Adipocyte (in vitro differentiated cells): ENCODE measurements around the gene FAR2.
"Not testable (repeated sequence)": the region's sequence is repeated elsewhere in the genome, so short reads cannot be mapped to it uniquely, and the experiment has no call there.

Experiments
- DNase-seq: peaks from one replicate; pipeline ENCODE4 v3.0.0-alpha.2; 2015; ENCODE audit warnings: low read depth
- H3K27me3 ChIP-seq: replicated peaks from 2 replicates; pipeline ENCODE4 v1.7.0; 2013; ENCODE audit warnings: mild to moderate bottlenecking, low read length, moderate library complexity; ENCODE audit not compliant: control insufficient read depth, insufficient read depth
- H3K36me3 ChIP-seq: 2 replicates; pipeline ENCODE4 v1.7.0; 2013; ENCODE audit warnings: low read length, mild to moderate bottlenecking, moderate library complexity; ENCODE audit not compliant: control insufficient read depth, insufficient read depth, severe bottlenecking
- H3K4me1 ChIP-seq: 2 replicates; pipeline ENCODE4 v1.7.0; 2013; ENCODE audit warnings: mild to moderate bottlenecking, low read length, moderate library complexity; ENCODE audit not compliant: control insufficient read depth, insufficient read depth
- H3K4me3 ChIP-seq: 2 replicates; pipeline ENCODE4 v1.7.0; 2013; ENCODE audit warnings: mild to moderate bottlenecking, low read length, moderate library complexity
- H3K9ac ChIP-seq: 2 replicates; pipeline ENCODE4 v1.7.0; 2013; ENCODE audit warnings: mild to moderate bottlenecking, low read length, moderate library complexity
- H3K9me3 ChIP-seq: 2 replicates; pipeline ENCODE4 v1.7.0; 2013; ENCODE audit warnings: mild to moderate bottlenecking, low read length, moderate library complexity; ENCODE audit not compliant: control insufficient read depth

FAR2 gene

DNA sequence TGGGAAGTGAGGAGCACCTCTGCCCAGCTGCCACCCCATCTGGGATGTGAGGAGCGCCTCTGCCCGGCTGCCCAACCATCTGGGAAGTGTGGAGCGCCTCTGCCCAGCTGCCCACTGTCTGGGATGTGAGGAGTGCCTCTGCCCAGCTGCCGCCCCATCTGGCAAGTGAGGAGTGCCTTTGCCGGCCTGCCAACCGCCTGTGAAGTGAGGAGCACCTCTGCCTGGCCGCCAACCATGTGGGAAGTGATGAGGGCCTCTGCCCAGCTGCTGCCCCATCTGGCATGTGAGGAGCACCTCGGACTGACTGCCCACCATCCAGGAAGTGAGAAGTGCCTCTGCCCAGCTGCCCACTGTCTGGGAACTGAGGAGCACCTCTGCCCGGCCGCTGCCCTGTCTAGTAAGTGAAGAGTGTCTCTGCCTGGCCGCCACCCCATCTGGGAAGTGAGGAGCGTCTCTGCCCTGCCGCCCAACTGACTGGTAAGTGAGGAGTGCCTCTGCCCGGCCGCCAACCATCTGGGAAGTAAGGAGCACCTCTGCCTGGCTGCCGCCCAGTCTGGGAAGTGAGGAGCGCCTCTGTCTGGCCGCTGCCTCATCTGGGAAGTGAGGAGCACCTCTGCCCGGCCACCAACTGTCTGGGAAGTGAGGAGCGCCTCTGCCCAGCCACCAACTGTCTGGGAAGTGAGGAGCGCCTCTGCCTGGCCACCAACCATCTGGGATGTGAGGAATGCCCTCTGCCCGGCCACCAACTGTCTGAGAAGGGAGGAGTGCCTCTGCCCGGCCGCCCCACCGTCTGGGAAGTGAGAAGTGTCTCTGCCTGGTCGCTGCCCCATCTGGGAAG, 22.6 kb downstream of the FAR2 start:
- Histone ChIP-seq H3K9me3 (no peaks in the 10 kb centered on the region), H3K9ac (no peak overlapping the region), H3K4me3 (no peak overlapping the region), H3K4me1 (peaks cover 2% of the 10 kb centered on the region), H3K27me3 (no peaks in the 10 kb centered on the region), H3K36me3 (no peaks in the 10 kb centered on the region)
- DNase-seq = no peak

DNA sequence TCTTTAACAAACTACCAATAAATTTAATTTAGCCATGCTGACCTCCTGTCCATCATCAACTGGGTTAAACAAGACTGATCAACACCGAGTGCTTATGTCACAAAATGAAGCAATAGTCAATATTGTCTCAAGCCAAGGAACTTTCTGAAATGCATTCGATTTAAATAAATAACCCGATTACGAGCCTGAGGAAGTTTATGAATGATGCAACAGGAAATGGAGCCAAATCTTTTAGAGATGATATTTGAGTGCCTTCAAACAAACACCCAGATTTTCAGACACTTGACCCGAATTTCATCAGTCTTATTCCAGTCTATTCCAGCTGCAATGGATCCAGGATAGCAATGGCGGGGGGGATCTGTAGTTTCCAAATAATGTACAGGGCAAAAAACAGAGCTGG, 27.9 kb downstream of the FAR2 start:
- DNase-seq = no peak
- no peak overlapping the region for H3K9ac ChIP-seq
- H3K4me3 ChIP-seq = peak overlapping the region; percentile 74
- H3K36me3 ChIP-seq = no peaks in the 10 kb centered on the region
- no peaks in the 10 kb centered on the region for H3K9me3 ChIP-seq
- H3K4me1 ChIP-seq = peaks cover 12% of the 10 kb centered on the region
- H3K27me3 ChIP-seq = no peaks in the 10 kb centered on the region

DNA sequence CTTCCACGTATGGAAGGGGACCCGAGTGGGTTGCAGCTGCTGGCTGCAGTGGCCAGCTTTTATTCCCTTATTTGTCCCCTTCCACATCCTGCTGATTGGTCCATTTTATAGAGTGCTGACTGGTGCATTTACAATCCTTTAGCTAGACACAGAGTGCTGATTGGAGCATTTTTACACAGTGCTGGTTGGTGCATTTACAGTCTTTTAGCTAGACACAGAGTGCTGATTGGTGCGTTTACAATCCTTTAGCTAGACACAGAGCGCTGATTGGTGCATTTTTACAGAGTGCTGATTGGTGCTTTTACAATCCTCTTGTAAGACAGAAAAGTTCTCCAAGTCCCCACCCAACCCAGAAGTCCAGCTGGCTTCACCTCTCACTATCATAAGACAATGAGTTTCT, 33.2 kb downstream of the FAR2 start:
- H3K4me3 ChIP-seq, H3K36me3 ChIP-seq, H3K4me1 ChIP-seq, H3K27me3 ChIP-seq, DNase-seq, H3K9ac ChIP-seq, H3K9me3 ChIP-seq: not testable (repeated sequence)

DNA sequence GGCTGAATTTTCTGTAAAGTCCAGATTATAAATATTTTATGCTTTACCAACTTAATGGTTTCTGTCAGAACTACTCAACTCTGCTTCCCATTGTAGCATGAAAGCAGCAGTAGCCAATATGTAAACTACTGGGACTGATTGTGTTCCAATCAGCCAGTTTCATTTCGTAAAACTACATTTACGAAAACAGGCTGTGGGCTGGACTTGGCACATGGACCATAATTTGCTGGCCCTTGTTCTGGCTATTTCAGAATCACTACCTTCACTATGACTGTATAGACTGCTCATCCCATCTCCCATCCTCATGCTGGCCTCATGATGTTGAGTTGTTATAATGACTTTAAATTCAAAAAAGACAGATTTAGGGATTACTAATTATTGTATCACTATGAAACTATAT, 38.7 kb downstream of the FAR2 start:
- no peak for DNase-seq
- Histone ChIP-seq H3K9ac (no peak overlapping the region), H3K36me3 (no peaks in the 10 kb centered on the region), H3K4me3 (peak overlapping the region; percentile 60), H3K27me3 (no peaks in the 10 kb centered on the region), H3K9me3 (no peaks in the 10 kb centered on the region), H3K4me1 (peaks cover 6% of the 10 kb centered on the region)

DNA sequence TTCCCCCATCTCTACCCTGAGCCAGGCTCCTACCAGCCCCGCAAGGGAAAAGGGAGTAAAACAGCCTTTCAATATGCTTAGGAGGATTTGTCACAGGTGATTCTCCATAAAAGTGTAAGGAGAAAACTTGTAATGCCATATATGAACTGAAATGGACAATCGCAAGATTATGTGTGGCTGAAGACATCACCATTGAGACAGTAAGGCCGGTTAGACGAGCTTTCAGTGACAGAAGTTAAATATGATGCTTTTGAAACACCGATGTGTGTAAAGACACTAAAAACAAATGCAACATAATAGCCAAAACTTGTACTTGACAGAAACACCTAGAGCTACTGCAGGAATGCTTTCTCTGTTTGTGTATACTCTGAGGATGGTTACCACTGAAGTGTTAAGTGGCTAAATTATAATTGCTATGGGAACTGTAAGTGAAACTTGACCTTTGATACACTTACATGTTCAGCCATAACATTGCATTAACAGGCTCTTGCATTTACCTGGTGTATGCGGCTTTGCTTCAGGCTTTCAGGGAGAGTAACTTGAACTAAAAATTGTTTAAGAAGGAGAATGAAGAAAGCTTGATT, 42.3 kb downstream of the FAR2 start:
- H3K4me3 ChIP-seq = no peak overlapping the region
- H3K9me3 ChIP-seq = no peaks in the 10 kb centered on the region
- H3K4me1 ChIP-seq = peaks cover 6% of the 10 kb centered on the region
- H3K36me3 ChIP-seq = no peaks in the 10 kb centered on the region
- H3K9ac ChIP-seq = no peak overlapping the region
- DNase-seq = no peak
- no peaks in the 10 kb centered on the region for H3K27me3 ChIP-seq

DNA sequence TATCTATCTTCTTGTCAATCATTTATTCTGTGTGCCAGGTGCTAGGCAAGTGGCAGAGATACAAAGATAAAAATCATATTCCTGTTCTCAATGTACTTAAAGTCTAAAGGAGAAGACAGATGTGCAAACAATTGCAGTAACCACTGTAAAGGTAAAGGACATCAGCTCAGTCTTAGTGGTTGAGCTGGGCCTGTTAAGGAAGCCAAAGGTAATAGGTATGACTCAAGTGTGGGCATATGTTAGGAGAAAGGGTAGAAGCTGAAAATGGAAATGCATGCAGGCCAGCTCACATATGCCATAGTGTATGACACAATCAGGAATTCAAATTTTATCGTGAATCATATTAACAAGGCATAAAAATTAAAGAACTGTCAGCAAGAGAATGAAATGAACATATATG, 49.8 kb downstream of the FAR2 start:
- Histone ChIP-seq H3K4me1 (no peaks in the 10 kb centered on the region), H3K27me3 (no peaks in the 10 kb centered on the region), H3K9ac (no peak overlapping the region), H3K4me3 (no peak overlapping the region), H3K36me3 (no peaks in the 10 kb centered on the region), H3K9me3 (no peaks in the 10 kb centered on the region)
- DNase-seq = no peak

DNA sequence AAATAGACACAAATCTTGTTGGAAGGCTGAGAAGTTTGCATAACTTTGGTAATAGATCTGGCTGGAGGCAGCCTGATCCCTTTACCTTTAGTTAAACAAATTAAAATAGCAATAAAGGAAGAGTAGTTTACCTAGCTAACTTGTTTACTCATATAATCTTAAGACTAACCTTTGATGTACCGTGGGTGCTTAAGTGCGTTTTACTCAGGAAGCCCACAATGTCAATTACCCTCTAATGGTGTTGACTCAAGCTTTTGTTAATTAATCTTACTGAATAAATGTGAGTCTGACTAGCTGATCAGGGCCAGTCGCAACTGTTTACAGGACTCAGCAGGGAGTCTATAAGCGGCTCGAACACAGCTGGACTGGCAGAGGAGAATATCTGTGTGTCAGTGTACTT, 51.5 kb downstream of the FAR2 start:
- no peaks in the 10 kb centered on the region for H3K27me3 ChIP-seq
- no peak overlapping the region for H3K9ac ChIP-seq
- H3K9me3 ChIP-seq = no peaks in the 10 kb centered on the region
- no peak overlapping the region for H3K4me3 ChIP-seq
- H3K4me1 ChIP-seq = no peaks in the 10 kb centered on the region
- DNase-seq = no peak
- no peaks in the 10 kb centered on the region for H3K36me3 ChIP-seq

DNA sequence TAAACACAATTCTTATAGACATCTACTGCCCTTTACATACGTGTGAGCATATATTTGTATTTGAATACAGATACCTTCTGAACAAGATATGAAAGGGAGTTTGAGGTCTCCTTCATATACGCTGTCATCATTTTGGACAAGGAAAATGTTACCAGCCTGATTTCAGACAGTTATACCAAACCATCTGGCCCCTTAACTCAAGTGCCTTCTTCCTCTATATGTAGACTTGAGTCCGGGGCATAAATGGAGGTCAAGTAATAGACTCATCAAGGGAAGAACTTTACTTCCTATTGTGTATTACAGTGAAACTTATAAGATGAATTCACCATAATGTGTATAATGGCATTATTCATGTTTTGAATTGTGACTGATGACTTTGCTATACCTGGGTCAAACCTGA, 52.2 kb downstream of the FAR2 start:
- no peaks in the 10 kb centered on the region for H3K27me3 ChIP-seq
- H3K9ac ChIP-seq = no peak overlapping the region
- DNase-seq = no peak
- H3K4me1 ChIP-seq = no peaks in the 10 kb centered on the region
- no peak overlapping the region for H3K4me3 ChIP-seq
- no peaks in the 10 kb centered on the region for H3K36me3 ChIP-seq
- H3K9me3 ChIP-seq = no peaks in the 10 kb centered on the region

DNA sequence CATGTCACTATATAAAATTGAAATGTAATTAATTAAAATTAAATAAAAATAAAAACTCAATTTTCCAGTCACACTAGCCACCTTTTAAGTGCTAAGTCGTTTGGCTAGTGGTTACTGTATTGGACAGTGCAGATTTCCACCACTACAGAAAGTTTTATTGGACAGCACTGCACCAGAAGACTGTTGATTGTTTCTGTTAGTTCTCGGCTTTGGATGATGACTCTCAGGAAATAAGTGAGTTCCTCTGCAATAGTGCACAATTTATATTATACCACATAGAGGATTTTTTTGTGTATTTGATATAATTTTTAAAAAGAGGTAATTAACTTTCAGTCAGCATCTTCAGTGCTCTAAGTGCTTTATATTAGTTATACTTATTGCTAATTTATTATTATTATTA, 52.7 kb downstream of the FAR2 start:
- no peak for DNase-seq
- H3K4me1 ChIP-seq = no peaks in the 10 kb centered on the region
- H3K9me3 ChIP-seq = no peaks in the 10 kb centered on the region
- H3K9ac ChIP-seq = no peak overlapping the region
- H3K36me3 ChIP-seq = no peaks in the 10 kb centered on the region
- H3K4me3 ChIP-seq = no peak overlapping the region
- no peaks in the 10 kb centered on the region for H3K27me3 ChIP-seq

DNA sequence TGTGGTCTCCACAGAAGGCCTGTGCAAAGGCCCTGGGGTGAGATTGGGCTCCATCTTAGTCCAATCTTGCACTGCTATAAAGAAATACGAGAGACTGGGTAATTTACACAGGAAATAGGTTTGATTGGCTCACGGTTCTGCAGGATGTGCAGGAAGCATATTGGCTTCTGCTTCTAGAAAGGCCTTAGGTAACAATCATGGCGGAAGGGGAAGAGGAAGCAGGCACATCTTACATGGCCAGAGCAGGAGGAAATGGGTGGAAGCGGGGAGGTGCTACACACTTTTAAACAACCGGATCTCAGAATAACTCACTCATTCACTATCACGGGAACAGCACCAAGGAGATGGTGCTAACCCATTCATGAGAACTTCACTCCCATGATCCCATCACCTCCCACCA, 55.4 kb downstream of the FAR2 start:
- no peak for DNase-seq
- no peaks in the 10 kb centered on the region for H3K4me1 ChIP-seq

DNA sequence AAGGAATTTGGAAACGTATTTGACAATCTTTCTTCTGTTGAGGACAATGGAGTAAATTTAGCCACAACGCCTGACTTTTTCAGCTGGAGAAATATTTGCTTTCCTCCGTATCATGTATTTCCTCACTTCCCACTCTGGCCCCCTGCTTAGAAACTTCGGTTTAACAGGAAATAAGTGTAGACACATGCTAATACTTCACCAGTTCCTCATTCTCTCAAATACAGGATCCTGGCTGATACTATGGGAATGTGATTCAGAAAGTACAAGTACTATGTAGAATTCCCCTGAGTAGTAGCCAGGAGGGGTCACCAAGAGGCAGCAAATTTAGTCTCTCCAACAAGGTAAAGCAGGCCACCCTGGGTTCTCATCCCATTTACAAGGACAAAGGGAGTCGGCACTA, 58.0 kb downstream of the FAR2 start:
- no peak overlapping the region for H3K4me3 ChIP-seq
- H3K36me3 ChIP-seq = no peaks in the 10 kb centered on the region
- H3K9me3 ChIP-seq = no peaks in the 10 kb centered on the region
- no peak for DNase-seq
- peaks cover 4% of the 10 kb centered on the region for H3K4me1 ChIP-seq
- H3K9ac ChIP-seq = no peak overlapping the region
- H3K27me3 ChIP-seq = no peaks in the 10 kb centered on the region

More for the DNA sequence above, 55.4 kb downstream of the FAR2 start:
- Histone ChIP-seq H3K9me3 (no peaks in the 10 kb centered on the region), H3K4me3 (no peak overlapping the region), H3K27me3 (no peaks in the 10 kb centered on the region), H3K9ac (no peak overlapping the region), H3K36me3 (no peaks in the 10 kb centered on the region)

DNA sequence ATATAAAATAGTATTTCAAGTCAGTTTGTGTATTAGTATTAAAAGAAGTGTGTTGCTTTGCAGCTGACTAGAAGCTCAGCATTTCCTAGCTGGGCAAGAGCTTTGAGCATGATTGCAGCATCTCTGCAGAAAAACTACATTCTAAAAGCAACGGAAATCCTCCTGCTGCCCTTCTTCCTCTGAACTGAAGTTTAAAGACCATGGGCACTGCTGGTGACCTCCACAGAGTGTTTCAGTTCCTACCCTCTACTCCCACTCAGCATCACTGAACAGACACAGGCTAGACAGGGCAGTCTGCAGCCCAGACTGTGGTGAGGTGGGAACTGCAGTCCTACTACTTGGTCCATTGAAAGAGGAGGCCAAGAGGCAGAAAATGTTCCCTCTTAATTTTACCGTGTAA, 59.0 kb downstream of the FAR2 start:
- Histone ChIP-seq H3K36me3 (no peaks in the 10 kb centered on the region), H3K4me3 (no peak overlapping the region), H3K9me3 (no peaks in the 10 kb centered on the region), H3K9ac (no peak overlapping the region), H3K4me1 (peaks cover 11% of the 10 kb centered on the region), H3K27me3 (no peaks in the 10 kb centered on the region)
- DNase-seq = no peak
